Spleen (tissue), 11 donors: ENCODE results near the gene HMGB3. TPM values are rescaled to one million over a fixed set of nuclear protein-coding genes. Genes with fewer than 3 reads are reported as not detected.
"Not testable (repeated sequence)": the region's sequence is repeated elsewhere in the genome, so short reads cannot be mapped to it uniquely, and the experiment has no call there.

Experiments used
- DNase-seq: peaks from one replicate; pipeline ENCODE4 v3.0.0-alpha.2; 2020
- H3K27ac ChIP-seq, 8 donors: fragments of 200-600 bp; sonication (generic) in 7 of 8; 1 replicate in 4 of 8; 2 replicates in 4 of 8; pipeline versions ENCODE4 v1.5.0 to v1.8.0; 2016 to 2021; ENCODE audit warnings: inconsistent platforms in 4 of 8, mild to moderate bottlenecking in 4 of 8, moderate library complexity in 1 of 8
- H3K27me3 ChIP-seq, 7 donors: fragments of 200-600 bp; sonication (generic) in 6 of 7; replicated peaks in 1 of 7; 1 replicate in 4 of 7; 2 replicates in 3 of 7; pipeline versions ENCODE4 v1.5.0 to v1.8.0; 2016 to 2021; ENCODE audit warnings: inconsistent platforms in 3 of 7, mild to moderate bottlenecking in 1 of 7
- H3K36me3 ChIP-seq, 6 donors: fragments of 200-600 bp; sonication (generic) in 5 of 6; 1 replicate in 4 of 6; 2 replicates in 2 of 6; pipeline versions ENCODE4 v1.5.0 to v1.8.0; 2016 to 2021; ENCODE audit warnings: inconsistent platforms in 2 of 6
- H3K4me1 ChIP-seq, 6 donors: fragments of 200-600 bp; sonication (generic) in 5 of 6; 1 replicate in 3 of 6; 2 replicates in 3 of 6; pipeline versions ENCODE4 v1.5.0 to v1.8.0; 2016 to 2021; ENCODE audit warnings: inconsistent platforms in 3 of 6
- H3K4me3 ChIP-seq, 8 donors: fragments of 200-600 bp; sonication (generic) in 7 of 8; 1 replicate in 4 of 8; 2 replicates in 4 of 8; pipeline versions ENCODE4 v1.5.0 to v1.8.0; 2016 to 2021; ENCODE audit warnings: inconsistent platforms in 4 of 8, mild to moderate bottlenecking in 4 of 8, moderate library complexity in 2 of 8
- H3K9me3 ChIP-seq, 8 donors: fragments of 200-600 bp; sonication (generic) in 7 of 8; 1 replicate in 4 of 8; 2 replicates in 4 of 8; pipeline versions ENCODE4 v1.5.0 to v1.8.0; 2016 to 2021; ENCODE audit warnings: inconsistent platforms in 4 of 8
- POLR2A ChIP-seq, 3 donors: fragments of 450-650 bp; IDR thresholded peaks; one replicate each; pipeline ENCODE4 v1.5.1; 2017; ENCODE audit warnings: antibody characterized with exemption in 3 of 3, mild to moderate bottlenecking in 1 of 3
- POLR2AphosphoS5 ChIP-seq, 3 donors: sonication (generic); formaldehyde crosslinking; IDR thresholded peaks; one replicate each; pipeline ENCODE4 v1.5.1; 2017; ENCODE audit warnings: antibody characterized with exemption in 3 of 3
- WGBS, 5 donors: extraction: QIAGEN DNeasy Blood & Tissue Kit in 3 of 5; methylation state at CpG; one replicate each; pipeline versions ENCODE4 v1.1.5 to v1.1.7; 2013 to 2018; 5-methylcytosine and 5-hydroxymethylcytosine counted together
- intact Hi-C: fragments of 100-400 bp; cut with DNase I; formaldehyde crosslinking; loops from one replicate; pipeline ENCODE4 v1.15.0; 2023; ENCODE audit warnings: low total_unique reads
- polyA plus RNA-seq, 3 donors: library from polyadenylated mRNA; stranded (reverse); fragments of 200-250 nt; gene quantifications; one replicate each; pipeline ENCODE4 v1.2.1, GENCODE V29; 2013
- total RNA-seq, 7 donors: library from RNA; depleted of rRNA in 3 of 7; stranded (reverse); fragments of >200 nt in 3 of 7; fragmentation: NEBNext Ultra II Directional in 4 of 7; extraction: Animal tissue kit (Norgen Biotek cat#: 25700) in 4 of 7; gene quantifications; one replicate each; pipeline versions ENCODE4 v1.1.0 to v1.2.1, GENCODE V29; 2016 to 2021
- TF ChIP-seq, protein P1 (sequence below), 11 experiments: fragments of 200-600 bp in 7 of 11; fragments of 450-650 bp in 4 of 11; sonication (generic) in 4 of 11; IDR thresholded peaks in 8 of 11; conservative IDR thresholded peaks in 3 of 11; 1 replicate in 7 of 11; 2 replicates in 4 of 11; pipeline versions ENCODE4 v1.4.0 to v1.8.0; 2016 to 2021; ENCODE audit warnings: antibody characterized with exemption in 11 of 11, inconsistent platforms in 4 of 11, mild to moderate bottlenecking in 1 of 11
- donor health status: healthy with polysubstance abuse.
- donor health status: DM: no; HTN: no; CAD: no; lungs with moderate emphysema.
- donor health status: DM: no; HTN: no; CAD: no.
- donor health status: Bipolar disorder and iron deficiency.
- donor health status: healthy.
- donor health status: DM: no; HTN: no; CAD: no.
- donor health status: DM: yes; HTN: yes; CAD: no.

Gene HMGB3
- total and polyA plus RNA-seq, 10 donors, result 5.0 to 27.3 (median 10.1) TPM

DNA sequence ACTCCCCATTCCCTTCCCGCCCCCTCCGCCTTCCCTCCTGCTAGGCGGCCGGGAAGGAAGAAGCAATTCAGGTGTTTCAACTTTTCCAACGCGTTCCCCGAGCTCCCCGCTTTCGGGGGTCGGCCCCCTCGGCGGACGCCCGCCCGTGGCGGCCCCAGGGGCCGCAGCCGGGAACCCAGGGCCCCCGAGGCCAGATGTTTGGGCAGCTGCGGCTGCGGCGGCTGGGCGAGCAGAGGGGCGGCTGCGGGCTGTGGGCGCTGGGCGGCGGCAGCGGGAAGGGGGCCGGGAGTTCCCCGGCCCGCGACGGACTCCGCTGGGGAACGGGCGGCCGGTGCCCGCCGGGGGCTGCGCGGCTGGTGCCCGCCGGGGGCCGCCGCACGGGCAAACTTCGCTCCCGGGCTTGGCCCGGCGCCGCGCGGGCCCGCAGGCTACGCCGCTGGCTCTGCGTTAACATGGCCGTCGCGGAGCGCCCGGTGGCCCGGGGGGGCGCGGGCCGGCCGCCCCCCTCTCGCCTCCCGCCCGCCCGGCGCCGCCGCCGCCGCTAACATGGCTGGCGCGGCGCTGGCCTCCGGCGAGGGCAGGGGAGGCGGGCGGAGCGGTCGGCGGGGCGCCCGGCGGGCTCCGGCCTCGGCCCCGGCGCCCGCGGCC is 510 bp downstream of the HMGB3 start:
- intact Hi-C loops, result no loop called here
- TF ChIP-seq POLR2AphosphoS5 (IDR thresholded peaks at IDR 0.05) (no peak), POLR2A (IDR thresholded peaks at IDR 0.05) (no peak)
- TF ChIP-seq, protein P1, sequence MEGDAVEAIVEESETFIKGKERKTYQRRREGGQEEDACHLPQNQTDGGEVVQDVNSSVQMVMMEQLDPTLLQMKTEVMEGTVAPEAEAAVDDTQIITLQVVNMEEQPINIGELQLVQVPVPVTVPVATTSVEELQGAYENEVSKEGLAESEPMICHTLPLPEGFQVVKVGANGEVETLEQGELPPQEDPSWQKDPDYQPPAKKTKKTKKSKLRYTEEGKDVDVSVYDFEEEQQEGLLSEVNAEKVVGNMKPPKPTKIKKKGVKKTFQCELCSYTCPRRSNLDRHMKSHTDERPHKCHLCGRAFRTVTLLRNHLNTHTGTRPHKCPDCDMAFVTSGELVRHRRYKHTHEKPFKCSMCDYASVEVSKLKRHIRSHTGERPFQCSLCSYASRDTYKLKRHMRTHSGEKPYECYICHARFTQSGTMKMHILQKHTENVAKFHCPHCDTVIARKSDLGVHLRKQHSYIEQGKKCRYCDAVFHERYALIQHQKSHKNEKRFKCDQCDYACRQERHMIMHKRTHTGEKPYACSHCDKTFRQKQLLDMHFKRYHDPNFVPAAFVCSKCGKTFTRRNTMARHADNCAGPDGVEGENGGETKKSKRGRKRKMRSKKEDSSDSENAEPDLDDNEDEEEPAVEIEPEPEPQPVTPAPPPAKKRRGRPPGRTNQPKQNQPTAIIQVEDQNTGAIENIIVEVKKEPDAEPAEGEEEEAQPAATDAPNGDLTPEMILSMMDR (IDR thresholded peaks at IDR 0.05 in 8 of 11, conservative IDR thresholded peaks at IDR 0.05 in 3 of 11), result no peak
- 0 to 46% (median 1%) methylated on average over 11 to 95 of the region's 96 CpGs for WGBS, 5 donors
- H3K27ac ChIP-seq, result peak overlapping the region in 5 of 8 donors; percentile 44 to 66 (median 58)
- no peaks in the 10 kb centered on the region for H3K9me3 ChIP-seq
- DNase-seq, result no peak
- H3K4me3 ChIP-seq, result peak overlapping the region; percentile 33 to 73 (median 50)
- H3K36me3 ChIP-seq, result peaks cover 0 to 9% (median 0%) of the 10 kb centered on the region in 6 donors
- H3K27me3 ChIP-seq, result peaks cover 0 to 10% (median 0%) of the 10 kb centered on the region in 7 donors
- peaks cover 0 to 21% (median 9%) of the 10 kb centered on the region in 6 donors for H3K4me1 ChIP-seq

DNA sequence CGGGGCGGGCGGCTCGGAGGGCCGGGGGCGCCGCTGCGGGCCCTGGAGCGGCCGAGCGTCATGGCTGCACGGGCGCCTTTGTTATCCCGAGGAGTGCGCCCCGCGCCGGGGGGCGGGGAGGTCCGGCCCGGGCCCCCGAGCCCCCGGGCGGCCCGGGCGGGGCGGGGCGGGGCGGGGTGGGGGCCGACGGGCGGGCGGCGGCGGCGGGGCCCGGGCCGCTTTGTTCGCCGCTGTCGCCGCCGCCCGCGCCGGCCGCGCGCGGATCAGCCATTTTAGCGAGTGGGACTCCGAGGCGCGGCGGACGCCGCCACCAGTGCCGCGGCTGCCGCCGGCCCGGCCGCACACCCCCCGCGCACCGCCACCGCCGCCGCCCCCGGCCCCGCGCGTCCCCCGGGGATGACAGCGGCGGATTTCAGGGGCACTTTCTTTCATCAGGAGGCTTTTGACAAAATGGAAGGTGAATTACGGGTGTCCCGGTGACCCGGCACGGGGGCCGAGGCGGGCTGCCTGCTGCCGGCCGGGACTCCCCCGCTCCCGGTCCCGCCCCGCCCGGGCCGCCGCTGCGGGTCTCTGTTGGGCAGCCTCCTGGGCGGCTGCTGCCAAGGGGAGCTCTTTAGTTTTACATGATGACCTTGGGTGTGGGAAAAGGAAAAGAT is 1.2 kb downstream of the HMGB3 start:
- Histone ChIP-seq H3K4me3 (peak overlapping the region; percentile 37 to 73 (median 48)), H3K36me3 (peaks cover 0 to 9% (median 0%) of the 10 kb centered on the region in 6 donors), H3K9me3 (no peaks in the 10 kb centered on the region), H3K27ac (no peak overlapping the region), H3K4me1 (peaks cover 0 to 21% (median 9%) of the 10 kb centered on the region in 6 donors), H3K27me3 (peaks cover 0 to 10% (median 0%) of the 10 kb centered on the region in 7 donors)
- TF ChIP-seq, protein P1 (IDR thresholded peaks at IDR 0.05 in 8 of 11, conservative IDR thresholded peaks at IDR 0.05 in 3 of 11), result no peak
- no peak for TF ChIP-seq POLR2AphosphoS5 (IDR thresholded peaks at IDR 0.05)
- TF ChIP-seq POLR2A (IDR thresholded peaks at IDR 0.05), result no peak
- 0 to 40% (median 20%) methylated on average over 1 to 84 of the region's 93 CpGs; no CpG with 5 or more reads in 1 of the 5 donors for WGBS, 5 donors
- intact Hi-C loops, result no loop called here
- DNase-seq, result no peak

DNA sequence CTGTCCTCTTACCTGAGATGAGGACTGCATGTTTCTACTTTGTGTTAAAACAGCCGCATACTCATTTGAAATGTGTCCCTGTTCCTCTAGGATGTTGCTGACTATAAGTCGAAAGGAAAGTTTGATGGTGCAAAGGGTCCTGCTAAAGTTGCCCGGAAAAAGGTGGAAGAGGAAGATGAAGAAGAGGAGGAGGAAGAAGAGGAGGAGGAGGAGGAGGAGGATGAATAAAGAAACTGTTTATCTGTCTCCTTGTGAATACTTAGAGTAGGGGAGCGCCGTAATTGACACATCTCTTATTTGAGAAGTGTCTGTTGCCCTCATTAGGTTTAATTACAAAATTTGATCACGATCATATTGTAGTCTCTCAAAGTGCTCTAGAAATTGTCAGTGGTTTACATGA is 4.6 kb downstream of the HMGB3 start:
- H3K36me3 ChIP-seq, intact Hi-C loops, H3K9me3 ChIP-seq, H3K4me3 ChIP-seq, H3K27ac ChIP-seq, DNase-seq, H3K27me3 ChIP-seq: not testable (repeated sequence)
- 92 to 97% (median 94%) methylated on average over 6 of the region's 6 CpGs for WGBS, 5 donors
- H3K4me1 ChIP-seq, result peaks cover 0 to 14% (median 7%) of the 10 kb centered on the region in 6 donors

DNA sequence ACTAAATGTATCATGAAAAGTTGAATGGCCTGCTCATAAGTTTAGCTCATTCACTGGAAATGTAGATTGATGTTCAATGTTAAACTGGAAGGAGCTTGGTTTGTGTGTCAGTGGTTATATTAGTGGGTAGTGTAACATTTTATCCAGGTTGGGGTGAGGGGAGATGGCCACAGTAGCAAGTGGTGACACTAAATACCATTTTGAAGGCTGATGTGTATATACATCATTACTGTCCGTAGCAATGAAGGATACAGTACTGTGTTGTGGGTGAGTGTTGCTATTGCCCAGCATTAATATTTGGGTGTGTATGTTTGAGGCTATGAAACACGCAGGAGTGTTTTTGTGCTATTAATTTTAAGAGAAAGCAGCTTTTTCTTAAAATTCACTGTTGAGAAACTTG is 6.3 kb downstream of the HMGB3 start:
- H3K4me1 ChIP-seq, result peaks cover 0 to 11% (median 5%) of the 10 kb centered on the region in 6 donors
- no peak for DNase-seq
- intact Hi-C loops, result no loop called here
- H3K27ac ChIP-seq, result no peak overlapping the region
- no peaks in the 10 kb centered on the region for H3K9me3 ChIP-seq
- H3K4me3 ChIP-seq, result no peak overlapping the region
- no peak for TF ChIP-seq POLR2A (IDR thresholded peaks at IDR 0.05)
- no peak for TF ChIP-seq POLR2AphosphoS5 (IDR thresholded peaks at IDR 0.05)
- TF ChIP-seq, protein P1 (IDR thresholded peaks at IDR 0.05 in 8 of 11, conservative IDR thresholded peaks at IDR 0.05 in 3 of 11), result no peak
- H3K27me3 ChIP-seq, result peaks cover 0 to 7% (median 0%) of the 10 kb centered on the region in 7 donors
- WGBS, 5 donors, result 75 to 98% (median 92%) methylated on average over 2 of the region's 2 CpGs
- peaks cover 0 to 9% (median 0%) of the 10 kb centered on the region in 6 donors for H3K36me3 ChIP-seq
